ENCODE data around the gene CAP2. TPM values are rescaled to one million over a fixed set of nuclear protein-coding genes. Genes with fewer than 3 reads are reported as not detected.

CAP2 gene
- total RNA-seq, 2 experiments from 2014 or later: not detected

GRCh38 chr6:17599877-17600526 lies 206.6 kb downstream of the CAP2 start, which contains the start of gene FAM8A1:
FAM8A1 (plus strand) TSS chr6:17600302; CDS start chr6:17600410, 108 bp downstream.
- DNase-seq: peak; percentile 97
- peaks cover 21% of the 10 kb centered on the region for H3K36me3 Mint-ChIP-seq (ENCODE audit: low read depth)
- peak within 1 kb of the TSS; percentile 83 for H3K4me3 Mint-ChIP-seq
- peak within 1 kb of the TSS; percentile 73 for H3K27ac Mint-ChIP-seq
- POLR2A ChIA-PET: interaction anchor here (0.7 to 5.1 kb wide), 18 partner anchors 9 to 555 kb away, joined by 3 to 73 read pairs (median 6); partner anchors contain the start of genes KDM1B, NUP153 and TPMT
- no peaks in the 10 kb centered on the region for H3K9me3 Mint-ChIP-seq
- H3K4me1 Mint-ChIP-seq: peaks cover 35% of the 10 kb centered on the region
- peaks cover 2% of the 10 kb centered on the region for H3K27me3 Mint-ChIP-seq
- CTCF ChIA-PET: interaction anchor here (0.6 to 2.0 kb wide), 7 partner anchors 16 to 818 kb away, joined by 3 to 21 read pairs (median 3); partner anchors contain the start of gene NUP153

- H3K27ac Mint-ChIP-seq: peak overlapping the region; percentile 73
- peak; percentile 50 for DNase-seq
- ChIA-PET POLR2A (interaction anchor here (0.7 to 5.1 kb wide), 27 partner anchors 9 to 554 kb away, joined by 3 to 73 read pairs (median 5); partner anchors contain the start of genes KDM1B, NUP153 and TPMT), CTCF (interaction anchor here (0.8 to 2.0 kb wide), 7 partner anchors 17 to 203 kb away, joined by 3 to 21 read pairs (median 3); partner anchors contain the start of gene NUP153)
- peaks cover 35% of the 10 kb centered on the region for H3K4me1 Mint-ChIP-seq
- no peaks in the 10 kb centered on the region for H3K9me3 Mint-ChIP-seq
- H3K27me3 Mint-ChIP-seq: no peaks in the 10 kb centered on the region
- H3K4me3 Mint-ChIP-seq: peak overlapping the region; percentile 83
- H3K36me3 Mint-ChIP-seq (ENCODE audit: low read depth): peaks cover 24% of the 10 kb centered on the region
Observed at GRCh38 chr6:17600527-17601385, 207.4 kb downstream of the CAP2 start.

GRCh38 chr6:17601386-17601703 lies 207.9 kb downstream of the CAP2 start:
- no peak for DNase-seq
- Mint-ChIP-seq H3K27ac (peak overlapping the region; percentile 73), H3K9me3 (no peaks in the 10 kb centered on the region), H3K4me1 (peaks cover 35% of the 10 kb centered on the region), H3K36me3 (ENCODE audit: low read depth) (peaks cover 28% of the 10 kb centered on the region), H3K4me3 (peak overlapping the region; percentile 83), H3K27me3 (no peaks in the 10 kb centered on the region)
- ChIA-PET CTCF (interaction anchor here (0.8 to 2.0 kb wide), 5 partner anchors 21 to 114 kb away, joined by 3 to 21 read pairs (median 3); partner anchors contain the start of gene NUP153), POLR2A (interaction anchor here (0.9 to 5.1 kb wide), 18 partner anchors 8 to 106 kb away, joined by 3 to 73 read pairs (median 6); partner anchors contain the start of gene NUP153)

- Mint-ChIP-seq H3K27me3 (no peaks in the 10 kb centered on the region), H3K4me3 (no peak overlapping the region), H3K36me3 (ENCODE audit: low read depth) (peaks cover 36% of the 10 kb centered on the region), H3K4me1 (peaks cover 35% of the 10 kb centered on the region), H3K9me3 (no peaks in the 10 kb centered on the region), H3K27ac (no peak overlapping the region)
- ChIA-PET POLR2A (interaction anchor here (1.0 to 5.1 kb wide), 5 partner anchors 10 to 104 kb away, joined by 3 to 73 read pairs (median 4); partner anchors contain the start of gene NUP153), CTCF (interaction anchor here (0.5 to 1.5 kb wide), 5 partner anchors 19 to 201 kb away, joined by 3 to 8 read pairs (median 3); partner anchors contain the start of gene NUP153)
- no peak for DNase-seq
Observed at GRCh38 chr6:17602888-17603287, 209.5 kb downstream of the CAP2 start.

GRCh38 chr6:17606606-17607005 lies 213.2 kb downstream of the CAP2 start:
- no peak overlapping the region for H3K27ac Mint-ChIP-seq
- H3K4me3 Mint-ChIP-seq: no peak overlapping the region
- DNase-seq: no peak
- peaks cover 45% of the 10 kb centered on the region for H3K36me3 Mint-ChIP-seq (ENCODE audit: low read depth)
- ChIA-PET CTCF (interaction anchor here (1.0 kb wide), 2 partner anchors 22 to 97 kb away, joined by 3 to 4 read pairs; no protein-coding TSS in a partner anchor), POLR2A (no interaction called here)
- no peaks in the 10 kb centered on the region for H3K9me3 Mint-ChIP-seq
- peaks cover 22% of the 10 kb centered on the region for H3K4me1 Mint-ChIP-seq
- H3K27me3 Mint-ChIP-seq: no peaks in the 10 kb centered on the region

Other genes with a start within 250 kb of the CAP2 start
- gene RBM24, start 112.2 kb upstream of the CAP2 start, total RNA-seq: not detected
- gene FAM8A1, start 206.7 kb downstream of the CAP2 start, total RNA-seq: 10 to 100 TPM; 14.1 to 14.3 TPM

Data from activated CD4-positive, alpha-beta memory T cell treated with anti-CD3 and anti-CD28 coated beads, Interleukin-2, amount 10 ng/mL, durations not matched to agents 7 days and 5 days (primary cell).